Left lung (tissue), 10 donors: ENCODE data around the gene GNL2. TPM values are rescaled to one million over a fixed set of nuclear protein-coding genes. Genes with fewer than 3 reads are reported as not detected.
A peak's percentile ranks its signal among the peaks of the same experiment; 100 is the strongest.
"Not testable (repeated sequence)": the region's sequence is repeated elsewhere in the genome, so short reads cannot be mapped to it uniquely, and the experiment has no call there.

ENCODE experiments used
- ATAC-seq: fragments of 200-7000 bp; cut with Tn5 transposase; one replicate; pipeline ENCODE4 v1.9.1; 2020; ENCODE audit warnings: moderate library complexity
- DNase-seq, 4 donors: peaks; one replicate each; pipeline ENCODE4 v3.0.0-alpha.2; 2013 to 2020
- H3K27ac ChIP-seq, 2 donors: fragments of 200-600 bp; sonication (generic) in 1 of 2; one replicate each; pipeline versions ENCODE4 v1.5.0 to v1.8.0; 2020 to 2021
- H3K27me3 ChIP-seq, 2 donors: fragments of 200-600 bp; sonication (generic) in 1 of 2; one replicate each; pipeline versions ENCODE4 v1.5.0 to v1.8.0; 2020 to 2021
- H3K36me3 ChIP-seq, 2 donors: fragments of 200-600 bp; sonication (generic) in 1 of 2; one replicate each; pipeline versions ENCODE4 v1.5.0 to v1.8.0; 2020 to 2021
- H3K4me1 ChIP-seq, 2 donors: fragments of 200-600 bp; one replicate each; pipeline ENCODE4 v1.8.0; 2021
- H3K4me3 ChIP-seq, 2 donors: fragments of 200-600 bp; sonication (generic) in 1 of 2; one replicate each; pipeline versions ENCODE4 v1.5.0 to v1.8.0; 2020 to 2021; ENCODE audit warnings: mild to moderate bottlenecking in 1 of 2
- H3K9me3 ChIP-seq, 2 donors: fragments of 200-600 bp; sonication (generic) in 1 of 2; one replicate each; pipeline versions ENCODE4 v1.5.0 to v1.8.0; 2020 to 2021
- CTCF ChIP-seq, 2 donors: fragments of 200-600 bp; sonication (generic) in 1 of 2; IDR thresholded peaks; one replicate each; pipeline versions ENCODE4 v1.5.0 to v1.8.0; 2021; ENCODE audit warnings: antibody characterized with exemption in 2 of 2
- intact Hi-C, 2 donors: fragments of 100-400 bp; cut with DNase I; formaldehyde crosslinking; loops; one replicate each; pipeline versions ENCODE4 v1.11.2 to v1.14.2; 2022
- polyA plus RNA-seq, 6 donors: library from polyadenylated mRNA; unstranded; fragments of 120-200 nt; gene quantifications; one replicate each; pipeline ENCODE4 v1.2.1, GENCODE V29; 2013; ENCODE audit not compliant: insufficient read length in 6 of 6
- total RNA-seq, 2 donors: library from RNA; stranded (reverse); fragmentation: NEBNext Ultra II Directional; extraction: Animal tissue kit (Norgen Biotek cat#: 25700); gene quantifications; one replicate each; pipeline ENCODE4 v1.2.1, GENCODE V29; 2021
- donor health status: DM: no; HTN: yes; CAD: no.
- donor health status: DM: no; HTN: no; CAD: no.

GNL2 gene
- total and polyA plus RNA-seq, 8 donors = 32.2 to 70.8 (median 62.3) TPM

DNA sequence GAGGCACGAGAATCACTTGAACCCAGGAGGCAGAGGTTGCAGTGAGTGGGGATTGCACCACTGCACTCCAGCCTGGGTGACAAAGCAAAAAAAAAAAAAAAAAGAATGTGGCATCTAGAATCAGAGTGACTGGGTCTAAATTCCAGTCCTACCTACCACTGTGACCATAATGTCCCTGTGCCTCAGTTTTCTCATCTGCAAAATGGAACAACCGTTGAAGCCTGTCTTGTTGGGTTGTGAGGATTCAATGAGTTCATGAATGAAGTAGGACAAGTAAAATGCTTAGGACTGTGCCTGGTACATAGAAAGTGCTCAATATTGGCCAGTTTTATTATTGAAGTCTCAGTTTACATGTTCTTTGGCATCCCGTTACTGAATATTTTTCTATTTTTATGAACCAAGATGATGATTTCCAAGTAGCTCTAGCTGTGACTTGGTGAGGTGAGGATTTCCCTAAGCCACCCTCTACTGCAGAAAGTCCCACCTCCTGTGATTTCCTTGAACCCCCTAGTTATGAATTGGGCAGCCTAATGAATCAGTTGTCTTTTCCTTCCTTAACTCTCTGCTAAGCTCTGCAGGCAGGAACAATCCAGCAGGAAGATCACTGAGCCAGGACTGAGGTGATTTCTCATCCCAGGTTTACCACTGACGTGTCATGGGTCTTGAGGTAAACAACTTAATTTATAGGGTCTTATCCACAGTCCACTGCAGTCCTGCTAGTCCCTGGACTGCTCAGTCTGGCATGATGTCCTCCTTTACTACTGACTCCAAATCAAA is 62.2 kb downstream of the GNL2 start:
- H3K4me3 ChIP-seq = no peak overlapping the region
- peak overlapping the region; percentile 61 to 67 for H3K27ac ChIP-seq
- no peaks in the 10 kb centered on the region for H3K27me3 ChIP-seq
- intact Hi-C loops = no loop called here
- no peak for DNase-seq
- peaks cover 0 to 34% of the 10 kb centered on the region in 2 donors for H3K36me3 ChIP-seq
- no peak for ATAC-seq
- no peaks in the 10 kb centered on the region for H3K9me3 ChIP-seq
- no peak for TF ChIP-seq CTCF (IDR thresholded peaks at IDR 0.05)
- H3K4me1 ChIP-seq = peaks cover 0 to 9% of the 10 kb centered on the region in 2 donors

DNA sequence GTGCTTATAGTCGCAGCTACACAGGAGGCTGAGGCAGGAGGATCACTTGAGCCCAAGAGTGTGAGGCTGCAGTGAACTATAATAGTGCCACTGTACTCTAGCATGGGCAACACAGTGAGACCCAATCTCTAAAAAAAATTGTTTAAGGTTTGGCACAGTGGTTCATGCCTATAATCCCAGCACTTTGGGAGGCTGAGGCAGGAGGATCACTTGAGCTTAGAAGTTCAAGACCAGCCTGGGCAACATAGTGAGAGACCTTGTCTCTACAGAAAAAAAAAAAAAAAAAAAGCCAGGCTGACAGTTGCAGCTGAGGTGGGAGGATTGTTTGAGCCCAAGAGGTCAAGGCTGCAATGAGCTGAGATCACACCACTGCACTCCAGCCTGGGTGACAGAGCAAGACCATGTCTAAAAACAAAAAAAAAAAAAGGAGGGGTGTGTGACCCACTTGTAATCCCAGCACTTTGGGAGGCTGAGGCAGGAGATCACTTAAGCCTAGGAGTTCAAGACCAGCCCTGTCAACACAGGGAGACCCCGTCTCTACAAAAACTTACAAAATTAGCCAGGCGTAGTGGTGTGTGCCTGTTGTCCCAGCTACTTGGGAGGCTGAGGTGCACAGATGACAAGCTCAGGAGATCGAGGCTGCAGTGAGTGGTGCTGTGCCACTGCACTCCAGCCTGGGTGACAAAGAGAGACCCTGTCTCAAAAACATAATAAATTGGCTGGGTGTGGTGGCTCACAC is 63.1 kb downstream of the GNL2 start:
- H3K4me1 ChIP-seq, H3K27me3 ChIP-seq, intact Hi-C loops, H3K4me3 ChIP-seq, DNase-seq, H3K9me3 ChIP-seq, H3K27ac ChIP-seq, ATAC-seq: not testable (repeated sequence)
- H3K36me3 ChIP-seq = peaks cover 0 to 25% of the 10 kb centered on the region in 2 donors

- H3K4me3 ChIP-seq, H3K9me3 ChIP-seq, DNase-seq, H3K36me3 ChIP-seq, ATAC-seq, H3K27me3 ChIP-seq, H3K4me1 ChIP-seq, H3K27ac ChIP-seq, intact Hi-C loops: not testable (repeated sequence)
Measured at GRCh38 chr1:37529888-37530287, 65.8 kb downstream of the GNL2 start.

DNA sequence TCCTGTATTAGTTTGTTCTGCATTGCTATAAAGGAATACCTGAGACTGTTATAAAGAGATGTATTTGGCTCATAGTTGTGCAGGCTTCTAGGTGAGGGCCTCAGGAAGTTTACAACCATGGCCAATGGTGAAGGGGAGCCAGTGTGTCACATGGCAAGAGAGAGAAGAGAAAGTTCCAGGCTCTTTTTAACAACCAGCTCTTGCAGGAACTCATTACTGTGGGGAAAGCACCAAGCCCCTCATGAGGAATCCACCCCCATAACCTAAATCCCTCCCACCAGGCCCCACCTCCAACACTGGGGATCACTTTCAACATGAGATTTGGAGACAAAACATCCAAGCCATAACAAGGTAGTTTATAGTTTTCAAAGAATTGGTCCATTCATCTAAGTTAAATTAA is 76.1 kb downstream of the GNL2 start:
- peaks cover 0 to 7% of the 10 kb centered on the region in 2 donors for H3K4me1 ChIP-seq
- no peak for ATAC-seq

GRCh38 chr1:37518929-37519328 is 76.8 kb downstream of the GNL2 start:
- DNase-seq, H3K4me3 ChIP-seq, H3K4me1 ChIP-seq, H3K27ac ChIP-seq, ATAC-seq, H3K9me3 ChIP-seq, intact Hi-C loops, H3K27me3 ChIP-seq, H3K36me3 ChIP-seq: not testable (repeated sequence)

More for the DNA sequence above, 76.1 kb downstream of the GNL2 start:
- DNase-seq = no peak
- Histone ChIP-seq H3K27ac (no peak overlapping the region), H3K4me3 (no peak overlapping the region), H3K36me3 (no peaks in the 10 kb centered on the region), H3K27me3 (no peaks in the 10 kb centered on the region), H3K9me3 (no peaks in the 10 kb centered on the region)
- no peak for TF ChIP-seq CTCF (IDR thresholded peaks at IDR 0.05)
- intact Hi-C loops = no loop called here

GRCh38 chr1:37518241-37518640 is 77.5 kb downstream of the GNL2 start:
- H3K36me3 ChIP-seq, DNase-seq, intact Hi-C loops, H3K9me3 ChIP-seq, ATAC-seq, H3K4me3 ChIP-seq, H3K27me3 ChIP-seq, H3K27ac ChIP-seq: not testable (repeated sequence)
- peaks cover 5 to 16% of the 10 kb centered on the region in 2 donors for H3K4me1 ChIP-seq

DNA sequence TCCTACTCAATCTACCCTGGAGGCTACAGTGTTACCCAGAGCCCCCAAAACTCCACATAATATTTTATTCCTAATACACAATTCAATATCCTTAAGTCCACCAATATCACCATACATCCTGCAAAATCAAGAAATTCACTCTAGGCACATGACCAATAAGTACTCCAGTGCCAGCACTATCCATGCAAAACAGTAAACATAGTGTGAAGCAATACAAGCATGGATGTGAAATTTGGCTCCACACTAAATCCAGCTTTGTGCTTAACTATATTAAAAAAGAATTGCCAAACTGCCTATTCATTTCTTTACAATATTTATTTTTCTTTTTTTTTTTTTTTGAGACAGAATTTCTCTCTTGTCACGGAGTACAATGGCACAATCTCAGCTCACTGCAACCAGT is 78.2 kb downstream of the GNL2 start:
- intact Hi-C loops = no loop called here
- no peak for TF ChIP-seq CTCF (IDR thresholded peaks at IDR 0.05)
- H3K36me3 ChIP-seq = peaks cover 0 to 4% of the 10 kb centered on the region in 2 donors
- no peak overlapping the region for H3K27ac ChIP-seq
- DNase-seq (no peak), ATAC-seq (no peak)
- peaks cover 8 to 22% of the 10 kb centered on the region in 2 donors for H3K4me1 ChIP-seq
- H3K9me3 ChIP-seq = no peaks in the 10 kb centered on the region
- H3K27me3 ChIP-seq = no peaks in the 10 kb centered on the region
- H3K4me3 ChIP-seq = no peak overlapping the region
